Adipose tissue (tissue), 3 donors: ENCODE measurements around the gene SERPINB6. TPM values are rescaled to one million over a fixed set of nuclear protein-coding genes. Genes with fewer than 3 reads are reported as not detected.
"Not testable (repeated sequence)": the region's sequence is repeated elsewhere in the genome, so short reads cannot be mapped to it uniquely, and the experiment has no call there.

ENCODE experiments used
- H3K27ac ChIP-seq: one replicate; pipeline ENCODE4 v1.5.1; 2013; ENCODE audit warnings: low read depth, low read length
- WGBS, 3 donors: extraction: QIAGEN DNeasy Blood & Tissue Kit; methylation state at CpG; one replicate each; pipeline ENCODE4 v1.1.7; 2013; 5-methylcytosine and 5-hydroxymethylcytosine counted together
- polyA plus RNA-seq, 3 donors: library from polyadenylated mRNA; stranded (reverse); fragments of 200-250 nt; gene quantifications; one replicate each; pipeline ENCODE4 v1.2.3, GENCODE V29; 2013
- donor health status: healthy with polysubstance abuse.
- donor health status: Bipolar disorder and iron deficiency.
- donor health status: healthy.

SERPINB6 gene
- polyA plus RNA-seq, 3 donors: 105 to 166 (median 139) TPM

GRCh38 chr6:2909051-2909606, 62.2 kb downstream of the SERPINB6 start:
- H3K27ac ChIP-seq: not testable (repeated sequence)
- WGBS, 3 donors: 67 to 77% (median 74%) methylated on average over 16 of the region's 16 CpGs

GRCh38 chr6:2908516-2908915, 62.9 kb downstream of the SERPINB6 start:
- WGBS, 3 donors: 66 to 80% (median 74%) methylated on average over 3 of the region's 3 CpGs
- not testable (repeated sequence) for H3K27ac ChIP-seq

- not testable (repeated sequence) for H3K27ac ChIP-seq
- 31 to 50% (median 41%) methylated on average over 22 to 32 of the region's 39 CpGs for WGBS, 3 donors
These were observed 67.8 kb downstream of the SERPINB6 start for GRCh38 chr6:2903411-2904185.

- H3K27ac ChIP-seq: not testable (repeated sequence)
- WGBS, 3 donors: 62 to 64% (median 62%) methylated on average over 26 to 27 of the region's 27 CpGs
These were observed 69.5 kb downstream of the SERPINB6 start for GRCh38 chr6:2901645-2902502.

GRCh38 chr6:2900821-2901644, 70.3 kb downstream of the SERPINB6 start:
- 66 to 78% (median 76%) methylated on average over 12 of the region's 12 CpGs for WGBS, 3 donors

GRCh38 chr6:2900221-2900807, 71.1 kb downstream of the SERPINB6 start:
- H3K27ac ChIP-seq: no peak overlapping the region
- WGBS, 3 donors: 71 to 82% (median 72%) methylated on average over 15 of the region's 15 CpGs

More at GRCh38 chr6:2900821-2901644, 70.3 kb downstream of the SERPINB6 start:
- no peak overlapping the region for H3K27ac ChIP-seq

GRCh38 chr6:2899596-2899995, 71.8 kb downstream of the SERPINB6 start:
- 89 to 96% (median 93%) methylated on average over 6 of the region's 6 CpGs for WGBS, 3 donors
- H3K27ac ChIP-seq: no peak overlapping the region

Other genes starting within 250 kb of the SERPINB6 start
- gene MYLK4, start 220.6 kb downstream of the SERPINB6 start, polyA plus RNA-seq: under 1 TPM; 0.25 to 0.34 (median 0.32) TPM
- 10 to 100 TPM; 21.1 to 28.5 (median 27.5) TPM for gene WRNIP1, start 206.2 kb downstream of the SERPINB6 start, polyA plus RNA-seq
- 100 to 1,000 TPM in 1 of 3 donors, 10 to 100 TPM in 2; 54.0 to 299 (median 65.1) TPM for gene SERPINB1, start 129.7 kb downstream of the SERPINB6 start, polyA plus RNA-seq
- gene SERPINB9, start 68.3 kb downstream of the SERPINB6 start, polyA plus RNA-seq: 1 to 10 TPM; 1.2 to 9.1 (median 7.4) TPM
- 10 to 100 TPM; 20.1 to 99.5 (median 73.4) TPM for gene NQO2, start 28.3 kb upstream of the SERPINB6 start, polyA plus RNA-seq
- 10 to 100 TPM; 10.3 to 21.4 (median 20.0) TPM for gene RIPK1, start 96.9 kb upstream of the SERPINB6 start, polyA plus RNA-seq
- gene BPHL, start 147.1 kb upstream of the SERPINB6 start, polyA plus RNA-seq: 10 to 100 TPM in 2 of 3 donors, 1 to 10 TPM in 1; 9.4 to 33.4 (median 33.0) TPM
- 100 to 1,000 TPM in 1 of 3 donors, 10 to 100 TPM in 2; 32.2 to 267 (median 39.8) TPM for gene TUBB2A, start 186.0 kb upstream of the SERPINB6 start, polyA plus RNA-seq